Tibial nerve (tissue), 4 donors: ENCODE results near the gene NALCN.

ENCODE experiments used
- EP300 ChIP-seq, 2 donors: sonication (generic); formaldehyde crosslinking; IDR thresholded peaks; one replicate each; pipeline ENCODE4 v1.6.1; 2017; ENCODE audit warnings: antibody characterized with exemption in 2 of 2, mild to moderate bottlenecking in 1 of 2
- TF ChIP-seq, protein P1 (sequence below), 5 experiments: fragments of 200-600 bp in 3 of 5; fragments of 450-650 bp in 2 of 5; sonication (generic) in 3 of 5; IDR thresholded peaks; one replicate each; pipeline ENCODE4 v1.5.1; 2016 to 2019; ENCODE audit warnings: antibody characterized with exemption in 5 of 5, mild to moderate bottlenecking in 3 of 5, moderate library complexity in 2 of 5

DNA sequence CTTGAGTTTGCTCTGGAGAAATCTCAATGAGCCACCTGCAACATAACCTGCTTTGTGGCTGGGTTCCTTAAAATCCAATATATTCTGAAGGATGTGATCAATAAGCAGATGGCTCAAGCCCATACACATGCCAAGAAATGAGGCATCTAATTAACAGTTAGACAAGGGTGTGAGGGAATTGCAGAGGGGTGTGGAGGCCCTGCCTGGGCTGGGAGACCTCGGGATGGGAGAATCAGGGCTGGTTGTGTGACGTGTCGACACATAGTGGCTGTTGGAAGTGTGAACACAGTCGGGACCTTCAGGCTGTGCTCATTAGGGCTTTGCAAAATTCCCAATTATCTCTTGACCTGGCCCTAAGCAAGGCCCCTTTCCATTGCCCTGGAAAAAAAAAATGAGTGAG, 379.8 kb downstream of the NALCN start:
- TF ChIP-seq, protein P1, sequence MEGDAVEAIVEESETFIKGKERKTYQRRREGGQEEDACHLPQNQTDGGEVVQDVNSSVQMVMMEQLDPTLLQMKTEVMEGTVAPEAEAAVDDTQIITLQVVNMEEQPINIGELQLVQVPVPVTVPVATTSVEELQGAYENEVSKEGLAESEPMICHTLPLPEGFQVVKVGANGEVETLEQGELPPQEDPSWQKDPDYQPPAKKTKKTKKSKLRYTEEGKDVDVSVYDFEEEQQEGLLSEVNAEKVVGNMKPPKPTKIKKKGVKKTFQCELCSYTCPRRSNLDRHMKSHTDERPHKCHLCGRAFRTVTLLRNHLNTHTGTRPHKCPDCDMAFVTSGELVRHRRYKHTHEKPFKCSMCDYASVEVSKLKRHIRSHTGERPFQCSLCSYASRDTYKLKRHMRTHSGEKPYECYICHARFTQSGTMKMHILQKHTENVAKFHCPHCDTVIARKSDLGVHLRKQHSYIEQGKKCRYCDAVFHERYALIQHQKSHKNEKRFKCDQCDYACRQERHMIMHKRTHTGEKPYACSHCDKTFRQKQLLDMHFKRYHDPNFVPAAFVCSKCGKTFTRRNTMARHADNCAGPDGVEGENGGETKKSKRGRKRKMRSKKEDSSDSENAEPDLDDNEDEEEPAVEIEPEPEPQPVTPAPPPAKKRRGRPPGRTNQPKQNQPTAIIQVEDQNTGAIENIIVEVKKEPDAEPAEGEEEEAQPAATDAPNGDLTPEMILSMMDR (IDR thresholded peaks at IDR 0.05) = no peak
- no peak for TF ChIP-seq EP300 (IDR thresholded peaks at IDR 0.05)
